H1 (cell line): ENCODE data around the gene KAT2A. TPM values are rescaled to one million over a fixed set of nuclear protein-coding genes. Genes with fewer than 3 reads are reported as not detected.
A peak's percentile ranks its signal among the peaks of the same experiment; 100 is the strongest.

Experiments
- CTCF ChIA-PET: fragments of 300-600 bp; sonication (Branson Sonifier 250); formaldehyde crosslinking; loops from one replicate; lab custom pipeline; 2021; ENCODE audit not compliant: partially characterized antibody; lab: Charles Lee
- POLR2A ChIA-PET: fragments of 300-600 bp; sonication (Branson Sonifier 250); formaldehyde crosslinking; loops from one replicate; lab custom pipeline; 2021; ENCODE audit warnings: inconsistent platforms; ENCODE audit not compliant: partially characterized antibody; lab: Charles Lee
- DNase-seq, 2 experiments: peaks; one replicate each; pipeline versions ENCODE4 v3.0.0 to v3.0.0-alpha.2; 2010 to 2022; ENCODE audit warnings: low spot score in 2 of 2, low read depth in 1 of 2, mixed read lengths in 1 of 2
- FAIRE-seq: peaks from 2 replicates; lab custom pipeline; 2011; peaks lifted over from hg19 to GRCh38; lab: Jason Lieb, UNC
- H2AFZ ChIP-seq: 2 replicates; pipeline ENCODE4 v1.8.1; 2012; ENCODE audit warnings: low read length, inconsistent platforms
- H2AK5ac ChIP-seq: 2 replicates; pipeline ENCODE4 v1.6.1; 2013; ENCODE audit warnings: low read depth, low read length
- H2BK120ac ChIP-seq: replicated peaks from 2 replicates; pipeline ENCODE3; 2013; ENCODE audit warnings: low read depth, low read length, inconsistent platforms
- H2BK12ac ChIP-seq: 2 replicates; pipeline ENCODE4 v1.6.1; 2013; ENCODE audit warnings: low read depth, low read length
- H2BK15ac ChIP-seq: 2 replicates; pipeline ENCODE4 v1.6.1; 2013; ENCODE audit warnings: low read length
- H2BK20ac ChIP-seq: 2 replicates; pipeline ENCODE4 v1.6.1; 2013; ENCODE audit warnings: low read length
- H2BK5ac ChIP-seq: 2 replicates; pipeline ENCODE4 v1.6.1; 2013; ENCODE audit warnings: low read depth, low read length
- H3K14ac ChIP-seq: 2 replicates; pipeline ENCODE4 v1.6.1; 2013; ENCODE audit warnings: inconsistent platforms; ENCODE audit not compliant: insufficient read length
- H3K18ac ChIP-seq: 2 replicates; pipeline ENCODE4 v1.6.1; 2013; ENCODE audit warnings: low read length; ENCODE audit errors: extremely low read depth
- H3K23ac ChIP-seq: 2 replicates; pipeline ENCODE4 v1.6.1; 2013; ENCODE audit warnings: inconsistent platforms; ENCODE audit not compliant: insufficient read length
- H3K23me2 ChIP-seq: 2 replicates; pipeline ENCODE4 v1.6.1; 2013; ENCODE audit warnings: low read depth, low read length
- H3K27ac ChIP-seq: 2 replicates; pipeline ENCODE4 v1.6.1; 2011; ENCODE audit warnings: low read depth, low read length, inconsistent platforms
- H3K27me3 ChIP-seq, 4 experiments: replicated peaks in 1 of 4; 1 replicate in 1 of 4; 2 replicates in 3 of 4; pipeline versions ENCODE4 v1.6.1 to v1.8.1; 2011 to 2013; ENCODE audit warnings: low read length in 3 of 4, mild to moderate bottlenecking in 3 of 4, inconsistent platforms in 2 of 4, mixed read lengths in 2 of 4, moderate library complexity in 1 of 4; ENCODE audit not compliant: control insufficient read depth in 3 of 4, insufficient read depth in 3 of 4; ENCODE audit errors: extremely low read depth in 1 of 4
- H3K36me3 ChIP-seq, 4 experiments: 2 replicates each; pipeline versions ENCODE4 v1.6.1 to v1.8.1; 2011 to 2013; ENCODE audit warnings: mild to moderate bottlenecking in 4 of 4, low read length in 3 of 4, moderate library complexity in 2 of 4, control low read depth in 1 of 4, inconsistent platforms in 1 of 4; ENCODE audit not compliant: insufficient read depth in 4 of 4, control insufficient read depth in 2 of 4
- H3K4ac ChIP-seq: replicated peaks from 2 replicates; pipeline ENCODE3; 2013; ENCODE audit warnings: low read length, low read depth, mixed read lengths, inconsistent platforms; ENCODE audit not compliant: insufficient read length
- H3K4me1 ChIP-seq, 4 experiments: replicated peaks in 1 of 4; 1 replicate in 1 of 4; 2 replicates in 3 of 4; pipeline versions ENCODE4 v1.6.1 to v1.8.1; 2011 to 2013; ENCODE audit warnings: low read length in 3 of 4, inconsistent platforms in 2 of 4, mixed read lengths in 1 of 4; ENCODE audit not compliant: insufficient read depth in 4 of 4, control insufficient read depth in 3 of 4
- H3K4me2 ChIP-seq, 2 experiments: 2 replicates each; pipeline versions ENCODE4 v1.6.1 to v1.8.1; 2011 to 2013; ENCODE audit warnings: low read depth in 2 of 2, low read length in 2 of 2, control low read depth in 1 of 2, inconsistent platforms in 1 of 2, mild to moderate bottlenecking in 1 of 2; ENCODE audit not compliant: insufficient read depth in 1 of 2
- H3K4me3 ChIP-seq, 4 experiments: fragments of 200-600, 300-600 bp in 1 of 4; sonication (generic), shearing (Covaris generic), sonication (Bioruptor Twin) in 1 of 4; 2 replicates each; pipeline versions ENCODE4 v1.5.1 to v1.8.1; 2011 to 2016; ENCODE audit warnings: low read length in 4 of 4, low read depth in 3 of 4, control low read depth in 2 of 4, inconsistent platforms in 2 of 4, mild to moderate bottlenecking in 2 of 4, mixed read lengths in 1 of 4, moderate library complexity in 1 of 4; ENCODE audit not compliant: insufficient read depth in 2 of 4; ENCODE audit errors: extremely low read depth in 1 of 4
- H3K56ac ChIP-seq: replicated peaks from 2 replicates; pipeline ENCODE3; 2013; ENCODE audit warnings: low read depth, mild to moderate bottlenecking, mixed read lengths, low read length, inconsistent platforms; ENCODE audit not compliant: insufficient read length
- H3K79me1 ChIP-seq: 2 replicates; pipeline ENCODE4 v1.6.1; 2013; ENCODE audit warnings: low read depth, low read length, control low read depth
- H3K79me2 ChIP-seq, 2 experiments: 2 replicates each; pipeline versions ENCODE4 v1.6.1 to v1.8.1; 2012 to 2013; ENCODE audit warnings: low read length in 2 of 2, mild to moderate bottlenecking in 2 of 2, inconsistent platforms in 1 of 2; ENCODE audit not compliant: insufficient read depth in 2 of 2, control insufficient read depth in 1 of 2
- H3K9ac ChIP-seq, 4 experiments: replicated peaks in 1 of 4; 1 replicate in 1 of 4; 2 replicates in 3 of 4; pipeline versions ENCODE4 v1.6.1 to v1.8.1; 2011 to 2013; ENCODE audit warnings: low read depth in 3 of 4, low read length in 3 of 4, control low read depth in 2 of 4, mild to moderate bottlenecking in 2 of 4, moderate library complexity in 2 of 4, inconsistent platforms in 1 of 4; ENCODE audit errors: extremely low read depth in 1 of 4
- H3K9me3 ChIP-seq, 2 experiments: 2 replicates each; pipeline versions ENCODE4 v1.6.1 to v1.8.1; 2012 to 2013; ENCODE audit warnings: mild to moderate bottlenecking in 2 of 2, moderate library complexity in 2 of 2, control low read depth in 1 of 2, inconsistent platforms in 1 of 2, low read depth in 1 of 2, low read length in 1 of 2, mixed read lengths in 1 of 2; ENCODE audit not compliant: insufficient read depth in 2 of 2
- H4K20me1 ChIP-seq, 2 experiments: replicated peaks in 1 of 2; 2 replicates each; pipeline versions ENCODE3 to v1.8.1; 2011 to 2013; ENCODE audit warnings: inconsistent platforms in 2 of 2, low read length in 2 of 2, mild to moderate bottlenecking in 1 of 2; ENCODE audit not compliant: insufficient read depth in 2 of 2, control insufficient read depth in 1 of 2
- H4K5ac ChIP-seq: 2 replicates; pipeline ENCODE4 v1.6.1; 2013; ENCODE audit warnings: low read length, low read depth, mixed read lengths, inconsistent platforms; ENCODE audit not compliant: insufficient read length
- H4K8ac ChIP-seq: 2 replicates; pipeline ENCODE4 v1.8.0; 2013; ENCODE audit warnings: mild to moderate bottlenecking, moderate library complexity, low read length, inconsistent platforms; ENCODE audit not compliant: insufficient read depth; ENCODE audit errors: extremely low read depth
- H4K91ac ChIP-seq: replicated peaks from 2 replicates; pipeline ENCODE3; 2013; ENCODE audit warnings: low read length, mixed read lengths, inconsistent platforms; ENCODE audit not compliant: insufficient read length
- ASH2L ChIP-seq: fragments of 200-600, 300-600 bp; sonication (generic); IDR thresholded peaks from one replicate; pipeline ENCODE4 v1.7.1; 2017; ENCODE audit warnings: low read length
- BACH1 ChIP-seq: IDR thresholded peaks from 2 replicates; pipeline ENCODE4 v1.6.1; 2012; ENCODE audit warnings: low read length, improper control_type of control experiment
- CBX8 ChIP-seq: fragments of 300-800, 300-1000 bp; sonication (generic); IDR thresholded peaks from 2 replicates; pipeline ENCODE4 v1.7.1; 2016; ENCODE audit warnings: low read depth, low read length, borderline replicate concordance
- CHD1 ChIP-seq: IDR thresholded peaks from 2 replicates; pipeline ENCODE4 v1.6.1; 2012; ENCODE audit warnings: low read depth, low read length, improper control_type of control experiment
- CHD2 ChIP-seq: IDR thresholded peaks from 2 replicates; pipeline ENCODE4 v1.6.1; 2012; ENCODE audit warnings: low read length, improper control_type of control experiment
- E2F6 ChIP-seq: IDR thresholded peaks from 2 replicates; pipeline ENCODE4 v1.6.1; 2012; ENCODE audit warnings: inconsistent platforms
- KDM1A ChIP-seq: fragments of 200-600, 300-600 bp; sonication (generic); IDR thresholded peaks from 2 replicates; pipeline ENCODE4 v1.7.1; 2016; ENCODE audit warnings: mild to moderate bottlenecking, low read length, borderline replicate concordance
- NRF1 ChIP-seq: IDR thresholded peaks from 2 replicates; pipeline ENCODE4 v1.6.1; 2011; ENCODE audit warnings: mild to moderate bottlenecking, low read depth, low read length, improper control_type of control experiment
- SP2 ChIP-seq: IDR thresholded peaks from 2 replicates; pipeline ENCODE4 v1.6.1; 2012; ENCODE audit warnings: mild to moderate bottlenecking, low read length, inconsistent platforms
- TBP ChIP-seq: IDR thresholded peaks from 2 replicates; pipeline ENCODE4 v1.6.1; 2011; ENCODE audit warnings: low read depth, low read length, improper control_type of control experiment
- TEAD4 ChIP-seq: IDR thresholded peaks from 2 replicates; pipeline ENCODE4 v1.6.1; 2012; ENCODE audit warnings: low read depth, low read length, inconsistent platforms, mixed read lengths
- WGBS, 2 experiments: shearing (Covaris generic) in 1 of 2; methylation state at CpG; one replicate each; pipeline versions ENCODE4 v1.1.6 to v1.1.7; 2013 to 2015; ENCODE audit warnings: low lambda C conversion rate in 2 of 2, mixed read lengths in 2 of 2, inconsistent platforms in 1 of 2, low coverage in 1 of 2, missing lambda C conversion rate in 1 of 2; ENCODE audit not compliant: insufficient replicate concordance in 2 of 2, insufficient coverage in 1 of 2, insufficient read length in 1 of 2; ENCODE audit errors: extremely low coverage in 1 of 2, missing lambda C conversion rate in 1 of 2; 5-methylcytosine and 5-hydroxymethylcytosine counted together
- polyA plus RNA-seq, 7 experiments: library from polyadenylated mRNA; depleted of rRNA in 3 of 7; stranded (reverse) in 5 of 7; unstranded in 2 of 7; fragments of >200 nt in 5 of 7; fragments of 200-250 nt in 2 of 7; gene quantifications; 1 replicate in 5 of 7; 2 replicates in 1 of 7; 4 replicates in 1 of 7; pipeline versions ENCODE4 v1.2.1 to v1.2.3, GENCODE V29; 2011 to 2013; ENCODE audit warnings: missing spikeins in 2 of 7, mixed read lengths in 2 of 7
- total RNA-seq: library from RNA; stranded (reverse); fragmentation: NEBNext Ultra II Directional; extraction: Animal tissue kit (Norgen Biotek cat#: 25700); gene quantifications from 2 replicates; pipeline ENCODE4 v1.2.1, GENCODE V29; 2021

Gene KAT2A
- total and polyA plus RNA-seq, 2 of the 8 experiments (the other 6 are each of a cell fraction or from before 2014, with no cell fraction given): 34.2 to 40.1 TPM

- Histone ChIP-seq H2BK120ac (no peak within 1 kb of the TSS), H3K9me3 (no peaks in the 10 kb centered on the region), H2BK12ac (no peak within 1 kb of the TSS; the same call in 1 of the 2 replicates), H2BK20ac (no peak within 1 kb of the TSS), H2AFZ (peak within 1 kb of the TSS; percentile 56), H3K36me3 (no peaks in the 10 kb centered on the region), H2AK5ac (no peak within 1 kb of the TSS), H3K79me1 (no peaks in the 10 kb centered on the region; the same call in 1 of the 2 replicates), H3K9ac (no peak within 1 kb of the TSS), H3K23ac (no peak within 1 kb of the TSS), H4K20me1 (no peaks in the 10 kb centered on the region), H3K4ac (no peak within 1 kb of the TSS), H2BK15ac (no peak within 1 kb of the TSS), H3K18ac (no peak within 1 kb of the TSS; the same call in 1 of the 2 replicates), H3K56ac (no peak within 1 kb of the TSS), H3K4me2 (peak within 1 kb of the TSS; percentile 85 to 91), H3K27ac (no peak within 1 kb of the TSS), H2BK5ac (no peak within 1 kb of the TSS), H4K91ac (no peak within 1 kb of the TSS), H3K79me2 (no peaks in the 10 kb centered on the region), H3K4me1 (peaks cover 0 to 14% (median 7%) of the 10 kb centered on the region in 4 experiments; a peak in 6 of 7 replicates), H3K27me3 (peaks cover 4 to 22% (median 18%) of the 10 kb centered on the region in 4 experiments), H3K23me2 (peaks cover 6% of the 10 kb centered on the region; the same call in 1 of the 2 replicates), H3K4me3 (peak within 1 kb of the TSS; percentile 25 to 62 (median 28); a peak in 6 of 8 replicates), H3K14ac (no peak within 1 kb of the TSS), H4K8ac (no peak within 1 kb of the TSS), H4K5ac (no peak within 1 kb of the TSS)
- DNase-seq: peak in 1 of 2 experiments; percentile 73
- 25% methylated on average over 31 of the region's 52 CpGs; no CpG with 5 or more reads in 1 of the 2 experiments for WGBS, 2 experiments
- ChIA-PET POLR2A (interaction anchor here (0.9 to 1.8 kb wide), 8 partner anchors 10 to 86 kb away, joined by 3 to 8 read pairs (median 4); partner anchors contain the start of gene DNAJC7), CTCF (interaction anchor here (0.7 to 39.4 kb wide), 14 partner anchors 11 to 154 kb away, joined by 3 to 1084 read pairs (median 4); partner anchors contain the start of genes DHX58, DNAJC7, HSPB9 and KAT2A)
- no peak for FAIRE-seq
- TF ChIP-seq ASH2L (peak; percentile 29), TEAD4 (no peak), E2F6 (peak; percentile 92), KDM1A (no peak), CHD2 (no peak), SP2 (no peak), BACH1 (no peak), TBP (no peak), CHD1 (no peak), CBX8 (no peak), NRF1 (no peak)
Measured at GRCh38 chr17:42097691-42098631, 23.2 kb downstream of the KAT2A start, which contains the start of gene ZNF385C. TSS of gene ZNF385C (minus strand) at chr17:42098473. CDS start at chr17:42063056, 35,417 bp downstream.
